Neural cell (in vitro differentiated cells): ENCODE results near the gene ADAMTS16.

Experiments used
- CTCF ChIP-seq: fragments of 450-650 bp; IDR thresholded peaks from 2 replicates; pipeline ENCODE4 v1.5.1; 2014; ENCODE audit warnings: antibody characterized with exemption, mild to moderate bottlenecking, moderate library complexity; ENCODE audit not compliant: poor library complexity, severe bottlenecking
- EP300 ChIP-seq: fragments of 450-650 bp; conservative IDR thresholded peaks from 2 replicates; pipeline ENCODE4 v1.6.1; 2014; ENCODE audit warnings: antibody characterized with exemption, mild to moderate bottlenecking, moderate library complexity; ENCODE audit not compliant: poor library complexity, severe bottlenecking
- EZH2 ChIP-seq: fragments of 200-600, 300-800 bp; shearing (Covaris generic), sonication (generic); IDR thresholded peaks from 2 replicates; pipeline ENCODE4 v1.6.1; 2014; ENCODE audit warnings: antibody characterized with exemption, low read length, borderline replicate concordance, mild to moderate bottlenecking; ENCODE audit not compliant: insufficient read depth, poor library complexity, severe bottlenecking
- MXI1 ChIP-seq: fragments of 450-650 bp; conservative IDR thresholded peaks from 2 replicates; pipeline ENCODE4 v1.6.1; 2014; ENCODE audit warnings: antibody characterized with exemption, mild to moderate bottlenecking; ENCODE audit not compliant: poor library complexity, severe bottlenecking
- POLR2AphosphoS5 ChIP-seq: IDR thresholded peaks from 2 replicates; pipeline ENCODE4 v1.6.1; 2012
- RAD21 ChIP-seq: fragments of 450-650 bp; conservative IDR thresholded peaks from 2 replicates; pipeline ENCODE4 v1.6.1; 2014; ENCODE audit warnings: antibody characterized with exemption, mild to moderate bottlenecking, moderate library complexity
- REST ChIP-seq: IDR thresholded peaks from 2 replicates; pipeline ENCODE4 v1.6.1; 2012; ENCODE audit warnings: borderline replicate concordance
- SMC3 ChIP-seq: fragments of 450-650 bp; conservative IDR thresholded peaks from 2 replicates; pipeline ENCODE4 v1.6.1; 2014; ENCODE audit warnings: antibody characterized with exemption, mild to moderate bottlenecking, moderate library complexity; ENCODE audit not compliant: poor library complexity
- TAF1 ChIP-seq: IDR thresholded peaks from 2 replicates; pipeline ENCODE4 v1.6.1; 2012; ENCODE audit warnings: low read depth

GRCh38 chr5:5155617-5156016 lies 15.5 kb downstream of the ADAMTS16 start:
- TF ChIP-seq CTCF (no peak), POLR2AphosphoS5 (no peak), EZH2 (no peak), RAD21 (no peak), MXI1 (no peak), TAF1 (no peak), EP300 (no peak), SMC3 (no peak), REST (no peak)
